Activated naive CD4-positive, alpha-beta T cell treated with anti-CD3 and anti-CD28 coated beads, Interleukin-2, amount 50 U/mL, for 16 hours (primary cell): ENCODE measurements around the gene LY6G5B.

Source experiments
- DNase-seq: peaks from one replicate; pipeline ENCODE4 v3.0.0-alpha.2; 2020

The LY6G5B gene

GRCh38 chr6:31642798-31643570, 26.8 kb upstream of the LY6G5B start:
- DNase-seq: no peak

- no peak for DNase-seq
Observed at GRCh38 chr6:31643818-31644454, 25.8 kb upstream of the LY6G5B start.

- DNase-seq: no peak
Observed at GRCh38 chr6:31645325-31645724, 24.5 kb upstream of the LY6G5B start.

- DNase-seq: no peak
Observed at GRCh38 chr6:31651602-31652191, 18.1 kb upstream of the LY6G5B start.

- DNase-seq: peak; percentile 82
Observed at GRCh38 chr6:31652925-31653724, 16.7 kb upstream of the LY6G5B start.

- DNase-seq: no peak
Observed at GRCh38 chr6:31654574-31655348, 15.0 kb upstream of the LY6G5B start.

- no peak for DNase-seq
Observed at GRCh38 chr6:31655349-31656237, 14.2 kb upstream of the LY6G5B start, which contains the start of gene APOM. TSS of gene APOM (plus strand) at chr6:31655894. CDS start at chr6:31655967, 73 bp downstream.

- no peak for DNase-seq
Observed at GRCh38 chr6:31657406-31658157, 12.2 kb upstream of the LY6G5B start.

GRCh38 chr6:31658158-31658688, 11.6 kb upstream of the LY6G5B start:
- DNase-seq: no peak

GRCh38 chr6:31658983-31659648, 10.7 kb upstream of the LY6G5B start:
- no peak for DNase-seq

GRCh38 chr6:31659649-31660380, 10.0 kb upstream of the LY6G5B start:
- DNase-seq: no peak

- DNase-seq: peak; percentile 72
Observed at GRCh38 chr6:31660381-31661261, 9.2 kb upstream of the LY6G5B start, which contains the start of gene C6orf47. TSS of gene C6orf47 (minus strand) at chr6:31660778. CDS start at chr6:31659947, 831 bp downstream.

- DNase-seq: no peak
Observed at GRCh38 chr6:31661262-31662123, 8.3 kb upstream of the LY6G5B start.

GRCh38 chr6:31662124-31662723, 7.6 kb upstream of the LY6G5B start:
- no peak for DNase-seq

- no peak for DNase-seq
Observed at GRCh38 chr6:31663126-31663960, 6.4 kb upstream of the LY6G5B start.
